WTC11 (cell line): ENCODE results near the gene COMTD1. TPM values are rescaled to one million over a fixed set of nuclear protein-coding genes. Genes with fewer than 3 reads are reported as not detected.

Experiments used
- ATAC-seq: fragments of 200-7000 bp; cut with Tn5 transposase; 2 replicates; pipeline ENCODE4 v1.10.0; 2021; ENCODE audit warnings: mild to moderate bottlenecking, moderate library complexity
- CTCF ChIA-PET: fragments of 300-600 bp; sonication (Branson Sonifier 250); formaldehyde crosslinking; loops from one replicate; lab custom pipeline; 2021; ENCODE audit warnings: antibody characterized with exemption; lab: Charles Lee
- POLR2A ChIA-PET: fragments of 350-600 bp; sonication (Branson Sonifier 250); formaldehyde crosslinking; loops from one replicate; lab custom pipeline; 2021; ENCODE audit warnings: antibody characterized with exemption; lab: Charles Lee
- DNase-seq: peaks from one replicate; pipeline ENCODE4 v3.0.0; 2021; ENCODE audit warnings: low spot score
- H3K27ac Mint-ChIP-seq: 2 replicates; pipeline ENCODE4 v1.8.0; 2021; ENCODE audit warnings: mixed read lengths
- H3K27me3 Mint-ChIP-seq: 2 replicates; pipeline ENCODE4 v1.8.0; 2021; ENCODE audit warnings: low read depth, mild to moderate bottlenecking, moderate library complexity, mixed read lengths
- H3K36me3 Mint-ChIP-seq: 2 replicates; pipeline ENCODE4 v1.8.0; 2021; ENCODE audit warnings: mixed read lengths
- H3K4me1 Mint-ChIP-seq: 2 replicates; pipeline ENCODE4 v1.8.0; 2022; ENCODE audit warnings: mixed read lengths
- H3K4me3 Mint-ChIP-seq: 2 replicates; pipeline ENCODE4 v1.8.0; 2021; ENCODE audit warnings: mild to moderate bottlenecking, moderate library complexity, mixed read lengths
- H3K9me3 Mint-ChIP-seq: 2 replicates; pipeline ENCODE4 v1.8.0; 2021; ENCODE audit warnings: mixed read lengths
- CDX4 ChIP-seq: fragments of 250-450 bp; sonication (Bioruptor Pico); IDR thresholded peaks from 2 replicates; pipeline ENCODE4 v1.9.0; 2021; ENCODE audit warnings: moderate library complexity, mild to moderate bottlenecking, inconsistent platforms, borderline replicate concordance
- CREB1 ChIP-seq: sonication (generic); formaldehyde crosslinking; IDR thresholded peaks from 2 replicates; pipeline ENCODE4 v1.8.0; 2023; ENCODE audit warnings: mild to moderate bottlenecking, missing genetic modification reagents
- E2F1 ChIP-seq: sonication (generic); formaldehyde crosslinking; IDR thresholded peaks from 2 replicates; pipeline ENCODE4 v1.8.0; 2022; ENCODE audit warnings: mild to moderate bottlenecking, missing genetic modification reagents
- E2F4 ChIP-seq: sonication (generic); formaldehyde crosslinking; IDR thresholded peaks from 2 replicates; pipeline ENCODE4 v1.8.1; 2022; ENCODE audit warnings: low read depth, mild to moderate bottlenecking, moderate library complexity, missing genetic modification reagents, borderline replicate concordance
- HMGA2 ChIP-seq: fragments of 250-450 bp; sonication (Bioruptor Pico); IDR thresholded peaks from 2 replicates; pipeline ENCODE4 v1.4.0; 2021; ENCODE audit warnings: mild to moderate bottlenecking, moderate library complexity
- IRF2 ChIP-seq: sonication (generic); formaldehyde crosslinking; IDR thresholded peaks from 2 replicates; pipeline ENCODE4 v1.8.0; 2022; ENCODE audit warnings: low read depth, missing genetic modification reagents, borderline replicate concordance
- JUN ChIP-seq: sonication (generic); formaldehyde crosslinking; IDR thresholded peaks from 2 replicates; pipeline ENCODE4 v1.8.0; 2023; ENCODE audit warnings: mild to moderate bottlenecking, missing genetic modification reagents
- KAT7 ChIP-seq: sonication (generic); formaldehyde crosslinking; IDR thresholded peaks from 2 replicates; pipeline ENCODE4 v1.8.1; 2023; ENCODE audit warnings: missing genetic modification reagents, mild to moderate bottlenecking, borderline replicate concordance
- MAX ChIP-seq: sonication (generic); formaldehyde crosslinking; IDR thresholded peaks from 2 replicates; pipeline ENCODE4 v1.8.0; 2022; ENCODE audit warnings: mild to moderate bottlenecking, missing genetic modification reagents
- MXD4 ChIP-seq: fragments of 250-450 bp; sonication (Bioruptor Pico); IDR thresholded peaks from 2 replicates; pipeline ENCODE4 v1.8.0; 2021; ENCODE audit warnings: mild to moderate bottlenecking, moderate library complexity, borderline replicate concordance
- MYBL2 ChIP-seq: sonication (generic); formaldehyde crosslinking; IDR thresholded peaks from 2 replicates; pipeline ENCODE4 v1.8.1; 2023; ENCODE audit warnings: mild to moderate bottlenecking, moderate library complexity, missing genetic modification reagents
- NFE2L1 ChIP-seq: sonication (generic); formaldehyde crosslinking; IDR thresholded peaks from 2 replicates; pipeline ENCODE4 v1.8.1; 2023; ENCODE audit warnings: missing genetic modification reagents
- NR1H2 ChIP-seq: sonication (generic); formaldehyde crosslinking; IDR thresholded peaks from 2 replicates; pipeline ENCODE4 v1.9.0; 2021; ENCODE audit warnings: mild to moderate bottlenecking, moderate library complexity, missing genetic modification reagents
- NR3C1 ChIP-seq: sonication (generic); formaldehyde crosslinking; conservative IDR thresholded peaks from 2 replicates; pipeline ENCODE4 v1.8.1; 2023; ENCODE audit warnings: low read depth, mild to moderate bottlenecking, missing genetic modification reagents
- PREB ChIP-seq: sonication (generic); formaldehyde crosslinking; IDR thresholded peaks from 2 replicates; pipeline ENCODE4 v1.8.1; 2022; ENCODE audit warnings: mild to moderate bottlenecking, missing genetic modification reagents, moderate library complexity, borderline replicate concordance
- PRRX2 ChIP-seq: fragments of 250-450 bp; sonication (Bioruptor Pico); IDR thresholded peaks from 2 replicates; pipeline ENCODE4 v1.8.0; 2021; ENCODE audit warnings: mild to moderate bottlenecking
- SMAD3 ChIP-seq: sonication (generic); formaldehyde crosslinking; IDR thresholded peaks from 2 replicates; pipeline ENCODE4 v1.8.0; 2022; ENCODE audit warnings: missing genetic modification reagents, mild to moderate bottlenecking, borderline replicate concordance
- SMAD4 ChIP-seq: sonication (generic); formaldehyde crosslinking; IDR thresholded peaks from 2 replicates; pipeline ENCODE4 v1.8.0; 2022; ENCODE audit warnings: mild to moderate bottlenecking, missing genetic modification reagents
- SP1 ChIP-seq: sonication (generic); formaldehyde crosslinking; conservative IDR thresholded peaks from 2 replicates; pipeline ENCODE4 v1.8.1; 2022; ENCODE audit warnings: missing genetic modification reagents
- USF1 ChIP-seq: sonication (generic); formaldehyde crosslinking; IDR thresholded peaks from 2 replicates; pipeline ENCODE4 v1.8.0; 2022; ENCODE audit warnings: mild to moderate bottlenecking, missing genetic modification reagents
- ZBTB43 ChIP-seq: sonication (generic); formaldehyde crosslinking; IDR thresholded peaks from 2 replicates; pipeline ENCODE4 v1.8.1; 2023; ENCODE audit warnings: mild to moderate bottlenecking, missing genetic modification reagents
- ZNF396 ChIP-seq: fragments of 250-450 bp; sonication (Bioruptor Pico); IDR thresholded peaks from 2 replicates; pipeline ENCODE4 v1.8.0; 2021; ENCODE audit warnings: mild to moderate bottlenecking, moderate library complexity, borderline replicate concordance
- ZNF671 ChIP-seq: fragments of 250-450 bp; sonication (Bioruptor Pico); IDR thresholded peaks from 2 replicates; pipeline ENCODE4 v1.8.0; 2021; ENCODE audit warnings: mild to moderate bottlenecking
- total RNA-seq: library from RNA; stranded (reverse); gene quantifications from 3 replicates; pipeline ENCODE4 v1.2.3, GENCODE V29; 2021

COMTD1 gene
- total RNA-seq, 1 experiment from 2014 or later, result 47.8 TPM

- CTCF ChIA-PET, result interaction anchor here (0.6 to 1.1 kb wide), 4 partner anchors 8 to 28 kb away, joined by 3 to 4 read pairs (median 3); partner anchors contain the start of gene COMTD1
- no peak for TF ChIP-seq CDX4 (CRISPR knock-in tag)
- TF ChIP-seq E2F1 (CRISPR knock-in tag), result no peak
- no peak for TF ChIP-seq ZNF671 (CRISPR knock-in tag)
- no peak for TF ChIP-seq NR3C1
- no peak for TF ChIP-seq CREB1 (CRISPR knock-in tag)
- no peak for TF ChIP-seq E2F4 (CRISPR knock-in tag)
- TF ChIP-seq MYBL2 (CRISPR knock-in tag), result no peak
- TF ChIP-seq ZBTB43 (CRISPR knock-in tag), result no peak
- TF ChIP-seq SP1 (CRISPR knock-in tag), result no peak
- no peak for TF ChIP-seq JUN (CRISPR knock-in tag)
- TF ChIP-seq KAT7 (CRISPR knock-in tag), result no peak
- no peak for TF ChIP-seq MXD4 (CRISPR knock-in tag)
- TF ChIP-seq IRF2 (CRISPR knock-in tag), result no peak
- no peak for TF ChIP-seq NR1H2 (CRISPR knock-in tag)
- TF ChIP-seq USF1 (CRISPR knock-in tag), result no peak
- no peak for TF ChIP-seq HMGA2
- no peak for ATAC-seq
- POLR2A ChIA-PET, result no interaction called here
- DNase-seq, result no peak
- H3K27ac Mint-ChIP-seq, result no peak overlapping the region
- H3K36me3 Mint-ChIP-seq, result no peaks in the 10 kb centered on the region
- no peak overlapping the region for H3K4me3 Mint-ChIP-seq
- H3K4me1 Mint-ChIP-seq, result peaks cover 6% of the 10 kb centered on the region
- H3K27me3 Mint-ChIP-seq, result no peaks in the 10 kb centered on the region
- peaks cover 9% of the 10 kb centered on the region for H3K9me3 Mint-ChIP-seq
These were observed 26.3 kb upstream of the COMTD1 start for GRCh38 chr10:75261813-75262705.

- Mint-ChIP-seq H3K4me3 (no peak overlapping the region), H3K27ac (no peak overlapping the region), H3K27me3 (no peaks in the 10 kb centered on the region), H3K9me3 (peaks cover 9% of the 10 kb centered on the region), H3K4me1 (peaks cover 6% of the 10 kb centered on the region), H3K36me3 (no peaks in the 10 kb centered on the region)
- ChIA-PET CTCF (interaction anchor here (1.4 kb wide), 1 partner anchor 134 kb away, joined by 4 read pairs; no protein-coding TSS in a partner anchor), POLR2A (no interaction called here)
- DNase-seq (no peak), ATAC-seq (no peak)
- TF ChIP-seq MAX (CRISPR knock-in tag), result no peak
- TF ChIP-seq IRF2 (CRISPR knock-in tag), result no peak
- TF ChIP-seq PRRX2 (CRISPR knock-in tag), result no peak
- TF ChIP-seq ZNF396 (CRISPR knock-in tag), result no peak
- no peak for TF ChIP-seq NFE2L1 (CRISPR knock-in tag)
- TF ChIP-seq SMAD4 (CRISPR knock-in tag), result no peak
- TF ChIP-seq SMAD3 (CRISPR knock-in tag), result no peak
- no peak for TF ChIP-seq PREB (CRISPR knock-in tag)
These were observed 25.2 kb upstream of the COMTD1 start for GRCh38 chr10:75260990-75261389.
